GM18511 (cell line): ENCODE data around the gene ASTN1.

Experiments used
- ATAC-seq: cut with Tn5 transposase; IDR thresholded peaks from one replicate; pipeline ENCODE4 v1.9.1; 2021; ENCODE audit warnings: mild to moderate bottlenecking, moderate library complexity; ENCODE audit not compliant: unreplicated experiment

ASTN1 gene

DNA sequence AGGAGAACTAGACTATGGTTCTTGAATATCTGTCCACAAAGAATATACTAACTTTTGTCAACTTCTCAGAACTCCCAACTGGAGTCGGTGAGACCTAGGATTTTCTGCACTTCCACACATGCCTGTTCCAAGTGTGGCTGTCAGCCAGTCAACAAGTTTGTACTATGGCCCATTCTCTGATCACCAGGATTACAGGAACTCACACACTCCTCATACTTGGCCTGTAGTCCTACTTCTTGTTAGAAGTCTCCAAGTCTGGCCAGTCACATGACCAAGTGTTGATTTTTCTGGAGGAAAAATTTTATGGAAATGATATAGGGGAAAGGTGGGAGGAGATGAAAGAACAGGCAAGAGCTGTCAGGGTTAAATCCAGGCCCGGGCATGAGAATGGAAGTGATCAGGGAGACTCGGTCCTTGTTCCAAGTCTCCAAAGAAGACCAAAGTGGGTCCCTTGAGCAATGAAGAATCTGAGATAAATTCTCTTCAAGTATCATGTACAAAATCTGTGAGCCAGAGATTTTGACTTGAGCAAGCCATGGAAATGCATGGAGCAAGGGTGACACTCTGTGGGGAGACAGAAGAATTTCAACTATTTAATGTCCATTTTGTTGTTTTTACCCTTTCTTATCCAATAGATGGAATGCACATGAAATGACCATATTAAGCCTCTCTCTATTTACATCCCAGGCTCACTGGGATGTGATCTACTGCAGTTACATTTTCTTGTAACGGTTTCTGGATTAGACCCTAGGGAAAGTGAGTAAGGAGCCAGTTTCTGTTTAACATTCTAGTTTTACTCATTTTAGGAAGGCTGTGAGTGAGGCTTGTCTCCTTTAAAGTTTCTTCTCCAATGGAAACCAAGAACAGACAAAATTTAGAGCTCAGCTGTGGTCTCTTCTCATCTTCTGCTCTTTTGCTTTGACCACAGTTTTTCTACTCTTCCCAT, 320.9 kb downstream of the ASTN1 start:
- ATAC-seq, result no peak

DNA sequence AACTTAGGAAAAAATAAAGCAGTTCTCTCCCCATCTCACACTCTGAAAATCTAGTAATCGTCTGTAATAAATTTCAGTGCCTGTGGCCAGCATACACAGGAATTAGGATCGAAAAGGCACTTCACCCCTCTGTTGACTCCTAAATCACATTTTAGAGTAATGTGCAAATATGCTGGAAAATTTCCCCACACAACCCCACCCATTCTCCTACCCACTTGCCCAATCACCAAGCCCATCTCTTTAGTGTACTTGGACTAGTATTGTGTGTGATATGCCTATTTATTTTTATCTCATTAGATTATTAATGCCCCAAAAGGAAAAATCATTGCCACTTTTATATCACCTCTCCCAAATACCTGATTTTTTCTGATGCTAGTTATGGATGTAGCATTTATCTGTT, 323.3 kb downstream of the ASTN1 start:
- no peak for ATAC-seq

DNA sequence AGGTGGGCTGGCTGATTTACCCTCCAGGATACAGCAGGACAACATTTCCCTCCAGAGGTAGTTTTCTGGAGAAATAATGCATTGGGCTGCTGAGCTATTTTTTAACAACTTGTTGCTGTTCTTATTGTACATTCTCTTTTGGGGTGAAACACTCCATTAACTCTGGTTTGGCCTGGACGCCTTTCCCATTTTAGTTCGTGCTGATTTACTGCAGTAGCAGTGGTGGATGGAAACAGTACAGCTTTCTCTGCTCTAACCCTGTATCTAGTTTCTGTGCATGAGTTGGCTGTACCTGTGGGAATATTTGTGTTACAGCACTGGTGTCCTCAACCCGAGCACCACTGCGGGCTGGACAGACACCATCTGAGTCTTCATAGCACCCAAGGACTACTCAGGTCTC, 325.3 kb downstream of the ASTN1 start:
- no peak for ATAC-seq

DNA sequence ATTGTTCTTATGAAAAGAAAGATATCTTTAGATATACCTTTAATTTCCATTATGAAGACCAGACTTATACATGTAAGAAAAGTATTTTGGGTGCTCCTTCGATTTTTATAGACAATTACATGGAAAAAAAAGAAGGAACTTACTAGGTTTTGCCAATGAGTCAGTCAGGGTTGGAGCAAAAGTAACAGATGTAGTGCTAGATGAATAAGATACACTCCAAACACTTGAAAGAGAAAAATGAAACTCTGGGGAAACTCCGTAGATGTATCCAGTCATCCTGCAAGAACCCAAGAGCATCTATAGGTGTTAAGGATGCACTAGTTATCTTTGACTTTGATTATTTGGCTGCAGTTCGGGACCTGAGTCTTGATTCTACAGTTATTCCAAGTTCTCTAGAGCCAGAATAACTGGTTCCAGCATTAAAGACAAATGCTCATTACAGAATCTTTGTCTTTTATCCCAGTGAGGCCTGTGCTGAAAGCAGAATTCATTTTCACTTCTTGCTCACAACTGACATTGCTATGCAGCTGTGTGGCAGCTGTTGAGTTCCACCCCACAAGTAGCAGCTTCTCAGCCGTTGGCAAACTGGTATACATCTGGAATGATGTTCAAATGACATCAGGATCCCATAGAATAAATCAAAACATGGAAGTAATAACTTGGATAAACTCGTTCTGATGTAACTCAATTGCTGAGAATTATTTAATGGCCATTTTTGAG, 326.1 kb downstream of the ASTN1 start:
- ATAC-seq, result no peak

DNA sequence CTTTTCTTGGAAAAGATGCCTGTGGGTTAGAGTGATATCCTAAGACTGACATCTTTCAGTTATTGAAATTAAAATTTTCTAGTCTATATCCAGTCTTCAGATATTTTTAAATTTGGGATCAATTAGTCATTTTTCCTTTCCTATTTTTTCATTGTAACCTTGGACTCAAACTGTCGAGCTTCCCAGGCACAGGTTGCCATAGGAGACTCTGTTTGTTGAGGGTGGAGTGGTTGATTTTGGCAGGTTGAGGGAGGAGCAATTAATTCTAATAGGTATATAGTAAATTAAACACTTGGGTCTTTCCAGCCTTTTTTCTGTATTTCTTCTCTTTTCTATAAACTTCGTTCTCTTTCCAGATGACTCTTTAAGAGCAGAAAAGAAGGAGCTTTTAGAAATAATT, 326.8 kb downstream of the ASTN1 start:
- no peak for ATAC-seq

DNA sequence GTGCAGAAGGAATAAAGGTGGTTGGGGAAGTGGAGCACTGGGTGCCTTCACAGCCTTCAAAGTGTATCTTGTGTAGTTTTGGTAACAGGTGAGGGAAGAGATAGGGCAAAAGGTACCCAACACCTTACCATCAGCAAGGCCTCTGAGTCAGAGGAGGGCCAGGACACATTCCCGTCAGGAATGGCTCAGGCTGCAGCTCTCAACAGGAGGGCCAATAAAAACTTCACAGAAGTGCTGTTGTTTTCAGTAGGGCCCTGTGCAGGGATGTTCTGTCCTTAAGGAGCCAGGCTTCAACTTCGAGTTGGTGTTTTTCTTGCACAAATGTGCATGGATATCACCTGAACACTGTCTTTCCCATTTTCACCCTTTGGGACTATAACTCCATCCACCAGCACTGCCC, 333.4 kb downstream of the ASTN1 start:
- no peak for ATAC-seq

DNA sequence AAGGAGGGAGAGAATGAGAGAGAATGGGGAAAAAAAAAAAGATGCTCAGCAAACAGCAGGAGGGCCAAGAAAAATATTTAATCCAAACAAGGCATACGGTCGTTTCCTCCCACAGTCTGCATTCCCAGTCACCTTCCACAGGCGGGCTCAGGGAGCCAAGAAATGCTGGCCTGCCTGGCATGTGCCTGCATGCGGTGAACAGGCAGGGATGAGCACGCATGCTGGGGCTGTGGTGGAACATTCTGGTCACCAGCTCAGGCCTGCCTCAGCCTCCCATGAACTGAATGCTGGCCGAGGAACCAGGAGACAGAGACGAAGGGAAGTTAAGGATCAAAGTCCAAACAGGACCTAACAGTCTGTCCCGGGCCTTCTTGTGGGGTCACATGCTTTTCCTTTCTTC, 335.3 kb downstream of the ASTN1 start:
- no peak for ATAC-seq

DNA sequence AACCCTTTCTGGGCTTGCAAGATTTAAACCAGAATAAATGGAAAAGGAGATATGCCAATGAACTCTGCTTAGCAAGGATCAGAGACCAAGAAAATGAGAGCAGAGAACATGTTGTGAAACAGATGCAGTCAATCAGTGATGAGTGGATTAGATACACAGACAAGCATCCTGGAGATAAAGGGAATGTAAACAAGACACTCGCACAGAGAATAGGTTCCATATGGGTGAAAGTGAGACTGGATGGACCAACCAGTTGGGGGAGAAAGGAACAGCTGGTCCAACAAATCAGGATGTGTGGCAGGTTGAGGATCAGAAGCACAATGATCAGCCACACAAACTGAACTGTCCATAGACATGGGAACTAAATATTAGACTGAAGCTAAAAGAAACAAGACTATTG, 338.2 kb downstream of the ASTN1 start:
- ATAC-seq, result no peak

DNA sequence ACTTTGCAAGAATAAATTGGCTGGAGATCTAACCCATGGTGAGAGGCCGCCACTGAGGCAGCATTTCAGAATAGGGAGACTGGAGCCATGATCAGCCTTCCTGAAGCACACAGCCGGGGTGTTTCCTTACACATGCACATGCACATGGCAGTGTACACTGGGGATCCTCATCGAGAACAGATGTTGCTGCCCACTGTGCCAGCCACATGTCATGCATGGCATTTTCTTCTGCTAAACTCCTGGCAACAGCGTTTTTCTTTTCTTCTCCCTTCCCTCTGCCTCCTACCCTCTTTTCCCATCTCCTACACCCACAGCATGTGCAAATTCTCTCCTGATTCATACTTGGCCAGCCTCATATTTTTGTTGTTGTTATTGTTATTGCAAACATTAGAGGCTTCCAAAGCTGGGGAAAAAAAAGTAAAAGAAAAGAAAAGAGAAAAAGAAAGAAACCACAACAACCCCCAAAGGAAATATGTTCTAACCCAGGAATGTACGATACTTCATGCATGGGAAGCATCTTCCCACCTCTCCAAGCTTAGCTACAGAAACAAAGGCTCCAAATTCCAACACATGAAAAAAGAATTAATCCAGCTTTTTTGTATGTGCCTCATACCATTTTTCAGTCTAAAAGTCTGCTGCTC, 344.0 kb downstream of the ASTN1 start:
- no peak for ATAC-seq

DNA sequence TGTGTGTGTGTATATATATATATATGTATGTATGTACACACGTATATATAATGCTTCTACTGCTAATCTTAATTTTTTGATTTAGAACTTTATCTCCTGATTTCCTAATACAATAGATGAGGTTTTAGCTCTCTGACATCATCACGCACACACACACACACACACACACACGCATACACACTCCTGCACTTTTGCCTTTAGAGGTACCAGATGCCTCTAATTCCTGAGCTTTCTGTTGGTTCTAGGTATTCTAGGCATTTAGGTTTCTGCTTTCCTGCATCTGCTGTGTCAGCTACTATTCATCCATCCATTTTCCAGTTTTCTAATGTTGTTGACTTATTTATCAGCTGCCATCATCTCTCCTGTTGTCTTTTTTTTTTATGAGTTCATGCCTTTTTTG, 348.3 kb downstream of the ASTN1 start:
- ATAC-seq, result no peak

DNA sequence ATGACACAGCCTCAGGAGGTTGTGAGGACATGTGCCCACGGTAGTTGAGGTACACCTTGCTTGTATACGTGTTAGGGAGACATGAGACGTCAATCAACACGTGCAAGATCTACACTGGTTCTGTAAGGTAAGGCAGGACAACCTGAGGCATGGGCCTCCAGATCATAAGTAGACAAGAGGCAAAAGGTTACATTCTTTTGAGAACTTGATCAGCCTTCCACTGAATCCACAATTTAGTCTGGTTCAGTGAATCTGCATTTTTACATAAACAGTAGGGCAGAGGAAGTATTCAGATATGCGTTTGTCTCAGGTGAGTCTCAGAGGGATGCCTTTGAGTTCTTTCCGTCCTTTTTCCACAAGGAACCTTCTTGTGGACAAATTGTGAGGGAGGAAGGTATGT, 348.9 kb downstream of the ASTN1 start:
- ATAC-seq, result no peak

DNA sequence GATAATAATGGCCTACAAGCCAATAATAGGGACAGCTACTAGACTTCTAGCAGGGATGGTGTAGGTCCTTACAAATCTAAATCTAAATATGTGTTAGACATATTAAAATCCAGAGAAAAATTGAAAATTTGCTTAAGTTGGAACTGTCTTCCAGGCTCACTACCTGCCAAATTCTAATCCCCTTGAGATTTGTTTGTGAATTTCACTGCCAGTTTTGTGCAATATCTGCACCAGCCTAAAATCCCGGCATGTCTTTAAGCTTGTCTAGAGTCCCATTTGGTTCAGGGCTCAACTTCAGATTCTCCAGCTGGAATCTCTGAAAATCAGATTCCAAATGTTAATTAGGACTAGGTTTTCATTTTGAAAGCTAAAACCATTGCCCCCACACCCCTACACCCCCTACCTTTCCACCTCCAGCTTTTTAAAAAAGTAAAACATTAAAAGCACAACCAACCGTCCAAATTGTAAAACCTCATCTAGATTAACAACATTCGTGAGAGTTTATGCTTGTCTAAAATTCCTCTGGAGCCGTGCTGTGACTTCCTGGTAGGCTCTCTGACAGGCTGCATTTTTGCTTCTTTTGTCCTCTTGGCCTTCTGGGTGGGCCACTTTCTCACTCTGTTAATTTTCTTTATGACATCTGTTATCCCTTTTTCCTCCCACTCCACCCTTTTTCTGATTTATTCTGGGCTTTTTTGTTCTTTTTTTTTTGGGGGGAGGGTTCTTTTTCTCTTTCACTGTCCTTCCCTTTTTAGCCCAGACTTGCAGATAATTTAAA, 352.8 kb downstream of the ASTN1 start:
- ATAC-seq, result no peak

DNA sequence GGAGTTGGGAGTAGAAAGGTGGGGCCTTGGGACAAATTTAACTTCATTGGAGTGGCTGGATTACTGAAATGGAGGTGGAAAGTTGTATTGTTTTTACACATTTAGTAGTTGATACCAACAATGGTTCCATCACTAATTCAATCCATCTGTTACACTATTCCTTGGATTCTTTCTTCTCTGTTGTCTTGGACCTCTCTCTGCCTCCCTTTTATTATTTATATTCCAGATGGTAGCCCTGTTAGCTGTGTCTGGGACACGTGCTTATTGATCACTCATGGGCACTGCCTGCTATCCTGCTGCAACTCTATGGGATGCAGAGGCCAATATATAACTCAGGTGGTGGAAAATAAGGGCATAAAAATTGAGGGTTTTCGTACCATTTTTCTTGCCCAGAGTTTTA, 355.2 kb downstream of the ASTN1 start:
- no peak for ATAC-seq
